K562 (cell line): ENCODE measurements around the gene LHB. TPM values are rescaled to one million over a fixed set of nuclear protein-coding genes. Genes with fewer than 3 reads are reported as not detected.
A peak's percentile ranks its signal among the peaks of the same experiment; 100 is the strongest.

Experiments used
- ATAC-seq: fragments of 200-7000 bp; cut with Tn5 transposase; 3 replicates; pipeline ENCODE4 v1.9.1; 2020; ENCODE audit warnings: moderate library complexity
- BruUV-seq: library from RNA; stranded (reverse); fragments of 400-500 nt; replicated peaks from 2 replicates; lab custom pipeline; 2021; lab: Mats Ljungman, UMichigan
- CTCF ChIA-PET: fragments of 300-600 bp; formaldehyde crosslinking; extraction: SDS; loops from one replicate; lab custom pipeline; 2021; ENCODE audit warnings: low intra/inter-chr PET ratio; lab: Yijun Ruan, JAX
- POLR2A ChIA-PET: fragments of 300-600, 350-650 bp; sonication (Branson Sonifier 250); formaldehyde crosslinking; extraction: SDS; loops from one replicate; lab custom pipeline; 2021; ENCODE audit warnings: antibody characterized with exemption, inconsistent platforms; lab: Yijun Ruan, JAX
- DNase-seq, 4 experiments: peaks; one replicate each; pipeline versions ENCODE4 v3.0.0 to v3.0.0-alpha.2; 2011 to 2018; ENCODE audit warnings: low spot score in 3 of 4, mixed read lengths in 3 of 4; ENCODE audit errors: extremely low read depth in 1 of 4
- FAIRE-seq: peaks from 2 replicates; lab custom pipeline; 2011; peaks lifted over from hg19 to GRCh38; lab: Jason Lieb, UNC
- H2AFZ ChIP-seq: 2 replicates; pipeline ENCODE4 v1.6.0; 2011; ENCODE audit warnings: low read depth, low read length, control low read depth, inconsistent platforms
- H3K27ac ChIP-seq: fragments of 200-600 bp; 3 replicates; pipeline ENCODE4 v1.8.0; 2011; ENCODE audit warnings: low read depth, mild to moderate bottlenecking, control low read depth, inconsistent platforms, low read length, moderate library complexity, mixed read lengths; ENCODE audit errors: extremely low read depth
- H3K27me3 ChIP-seq, 2 experiments: fragments of 300-600 bp in 1 of 2; 2 replicates in 1 of 2; 3 replicates in 1 of 2; pipeline versions ENCODE4 v1.6.0 to v1.8.0; 2011; ENCODE audit warnings: inconsistent platforms in 2 of 2, low read length in 2 of 2, mild to moderate bottlenecking in 1 of 2, mixed read lengths in 1 of 2, moderate library complexity in 1 of 2; ENCODE audit not compliant: control insufficient read depth in 2 of 2, insufficient read depth in 2 of 2
- H3K36me3 ChIP-seq: fragments of 300-600 bp; 3 replicates; pipeline ENCODE4 v1.8.0; 2011; ENCODE audit warnings: mild to moderate bottlenecking, low read length, inconsistent platforms; ENCODE audit not compliant: control insufficient read depth, insufficient read depth
- H3K4me1 ChIP-seq, 2 experiments: fragments of 200-600 bp in 1 of 2; replicated peaks in 1 of 2; 2 replicates in 1 of 2; 3 replicates in 1 of 2; pipeline versions ENCODE4 v1.5.1 to v1.8.0; 2011; ENCODE audit warnings: inconsistent platforms in 2 of 2, low read length in 2 of 2, mild to moderate bottlenecking in 1 of 2, mixed read lengths in 1 of 2, moderate library complexity in 1 of 2; ENCODE audit not compliant: control insufficient read depth in 2 of 2, insufficient read depth in 2 of 2
- H3K4me2 ChIP-seq: 2 replicates; pipeline ENCODE4 v1.6.1; 2011; ENCODE audit warnings: low read length, control low read depth, inconsistent platforms, mixed read lengths; ENCODE audit not compliant: insufficient read depth
- H3K4me3 ChIP-seq: fragments of 200-600 bp; sonication (generic), shearing (Covaris generic); 2 replicates; pipeline ENCODE4 v1.5.1; 2016; ENCODE audit warnings: control low read depth, inconsistent platforms
- H3K79me2 ChIP-seq: fragments of 200-600 bp; 3 replicates; pipeline ENCODE4 v1.8.0; 2011; ENCODE audit warnings: low read length, inconsistent platforms; ENCODE audit not compliant: control insufficient read depth, insufficient read depth
- H3K9ac ChIP-seq, 2 experiments: 2 replicates each; pipeline versions ENCODE4 v1.6.0 to v1.6.1; 2011; ENCODE audit warnings: low read depth in 2 of 2, low read length in 2 of 2, control low read depth in 1 of 2, inconsistent platforms in 1 of 2, mild to moderate bottlenecking in 1 of 2, mixed read lengths in 1 of 2; ENCODE audit not compliant: insufficient read depth in 1 of 2
- H3K9me1 ChIP-seq: one replicate; pipeline ENCODE4 v1.6.0; 2011; ENCODE audit warnings: inconsistent platforms, mild to moderate bottlenecking, low read length, moderate library complexity; ENCODE audit not compliant: control insufficient read depth, insufficient read depth
- H3K9me3 ChIP-seq: replicated peaks from 2 replicates; pipeline ENCODE4 v1.5.1; 2011; ENCODE audit warnings: low read depth, low read length, inconsistent platforms; ENCODE audit not compliant: control insufficient read depth, insufficient read depth
- H4K20me1 ChIP-seq: replicated peaks from 2 replicates; pipeline ENCODE4 v1.6.1; 2011; ENCODE audit warnings: low read length, inconsistent platforms, mixed read lengths; ENCODE audit not compliant: control insufficient read depth, insufficient read depth
- CSDE1 ChIP-seq, 2 experiments: fragments of 450-650 bp; IDR thresholded peaks; 2 replicates each; pipeline ENCODE4 v1.6.1; 2016; ENCODE audit warnings: mild to moderate bottlenecking in 1 of 2
- E2F6 ChIP-seq, 2 experiments: IDR thresholded peaks; 2 replicates each; pipeline ENCODE4 v1.6.1; 2011; ENCODE audit warnings: borderline replicate concordance in 1 of 2, control low read depth in 1 of 2, low read depth in 1 of 2, low read length in 1 of 2, mild to moderate bottlenecking in 1 of 2, mixed read lengths in 1 of 2, moderate library complexity in 1 of 2; ENCODE audit not compliant: insufficient read depth in 1 of 2, insufficient read length in 1 of 2, poor library complexity in 1 of 2, severe bottlenecking in 1 of 2; ENCODE audit errors: extremely low read depth in 1 of 2
- FOXM1 ChIP-seq, 2 experiments: fragments of 450-650 bp in 1 of 2; sonication (generic) in 1 of 2; formaldehyde crosslinking in 1 of 2; IDR thresholded peaks; 2 replicates each; pipeline versions ENCODE4 v1.6.1 to v1.9.0; 2017 to 2022; ENCODE audit warnings: low read depth in 2 of 2, mild to moderate bottlenecking in 2 of 2, missing genetic modification reagents in 1 of 2, moderate library complexity in 1 of 2
- HDGF ChIP-seq: fragments of 450-650 bp; IDR thresholded peaks from 2 replicates; pipeline ENCODE4 v1.6.1; 2016
- IFI16 ChIP-seq: fragments of 250-450 bp; sonication (Bioruptor Pico); IDR thresholded peaks from 2 replicates; pipeline ENCODE4 v2.1.2; 2022; ENCODE audit warnings: mild to moderate bottlenecking, inconsistent platforms
- MAFG ChIP-seq: fragments of 450-650 bp; conservative IDR thresholded peaks from 2 replicates; pipeline ENCODE4 v1.6.1; 2016; ENCODE audit warnings: missing genetic modification characterization, missing compliant biosample characterization
- NFXL1 ChIP-seq: fragments of 450-650 bp; formaldehyde crosslinking; IDR thresholded peaks from 2 replicates; pipeline ENCODE4 v1.4.0; 2021; ENCODE audit warnings: mild to moderate bottlenecking
- SP2 ChIP-seq: IDR thresholded peaks from 2 replicates; pipeline ENCODE4 v1.6.1; 2011; ENCODE audit warnings: mild to moderate bottlenecking, low read depth, low read length, moderate library complexity; ENCODE audit not compliant: poor library complexity, severe bottlenecking; ENCODE audit errors: extremely low read depth
- SRSF7 ChIP-seq: fragments of 200-400 bp; formaldehyde crosslinking; optimal IDR thresholded peaks from 2 replicates; pipeline ENCODE3; 2017; ENCODE audit warnings: mild to moderate bottlenecking, low read depth, low read length
- ZFPM2 ChIP-seq: fragments of 250-450 bp; sonication (Bioruptor Pico); IDR thresholded peaks from 2 replicates; pipeline ENCODE4 v1.5.1; 2022; ENCODE audit warnings: mild to moderate bottlenecking
- ZNF175 ChIP-seq: fragments of 200-800 bp; sonication (Bioruptor generic); IDR thresholded peaks from 2 replicates; pipeline ENCODE4 v1.6.1; 2016; ENCODE audit warnings: low read depth, mild to moderate bottlenecking, missing genetic modification characterization, missing compliant biosample characterization
- ZSCAN32 ChIP-seq: fragments of 450-650 bp; formaldehyde crosslinking; IDR thresholded peaks from 2 replicates; pipeline ENCODE4 v1.4.0; 2020; ENCODE audit warnings: mild to moderate bottlenecking, moderate library complexity
- WGBS: fragments of 100-300 bp; shearing (Covaris generic); methylation state at CpG from one replicate; pipeline ENCODE4 v1.1.6; 2016; ENCODE audit warnings: low coverage, mixed read lengths; ENCODE audit not compliant: insufficient coverage; ENCODE audit errors: missing lambda C conversion rate; 5-methylcytosine and 5-hydroxymethylcytosine counted together
- in situ Hi-C: fragments of 300-500 bp; cut with MboI; formaldehyde crosslinking; loops from 4 replicates; pipeline ENCODE4 v1.15.0; 2018; ENCODE audit warnings: inconsistent platforms, mixed read lengths
- intact Hi-C: fragments of 100-400 bp; cut with micrococcal nuclease; formaldehyde crosslinking; loops from 2 replicates; pipeline ENCODE4 v1.14.2; 2022
- polyA plus RNA-seq, 8 experiments: library from polyadenylated mRNA; depleted of rRNA in 4 of 8; stranded (reverse) in 5 of 8; unstranded in 3 of 8; fragments of >200 nt; fragmentation: Nextera tagmentation in 2 of 8; fragmentation: Illumina TruSeq in 1 of 8; extraction: Ambion mirVana in 2 of 8; extraction: Trizol in 1 of 8; gene quantifications; 2 replicates each; pipeline versions ENCODE4 v1.2.1 to v1.2.3, GENCODE V29; 2011 to 2014; ENCODE audit warnings: inconsistent platforms in 1 of 8, missing spikeins in 1 of 8
- total RNA-seq, 7 experiments: library from RNA; depleted of rRNA in 6 of 7; stranded (reverse); fragments of >200 nt in 6 of 7; fragmentation: Illumina TruSeq in 2 of 7; extraction: Trizol in 2 of 7; gene quantifications; 2 replicates each; pipeline versions ENCODE4 v1.2.1 to v1.2.3, GENCODE V29; 2011 to 2021; ENCODE audit warnings: low replicate concordance in 1 of 7

LHB gene
- total and polyA plus RNA-seq, 9 of the 15 experiments (the other 6 are each of a cell fraction or from before 2014, with no cell fraction given) = 0.54 TPM; not detected in 8

GRCh38 chr19:48991011-48991609 lies 25.8 kb downstream of the LHB start:
- no peak overlapping the region for H3K4me3 ChIP-seq
- no peaks in the 10 kb centered on the region for H3K9me3 ChIP-seq
- H3K27me3 ChIP-seq = no peaks in the 10 kb centered on the region
- no TSS peak for BruUV-seq
- POLR2A ChIA-PET = interaction anchor here (1.5 to 3.0 kb wide), 2 partner anchors 25 to 119 kb away, joined by 4 to 42 read pairs; partner anchors contain the start of genes FTL and PPP1R15A
- DNase-seq = no peak
- peaks cover 47% of the 10 kb centered on the region for H3K36me3 ChIP-seq
- no peaks in the 10 kb centered on the region for H3K9me1 ChIP-seq
- FAIRE-seq = no peak
- ATAC-seq = no peak
- peak overlapping the region in 1 of 2 experiments; percentile 84; a peak in 3 of 4 replicates for H3K9ac ChIP-seq
- intact Hi-C loops (loop anchor here (10.0 kb wide), 2 partner anchors 164 to 234 kb away; partner anchors contain the start of genes HRC and TRPM4), in situ Hi-C loops (no loop called here)
- H2AFZ ChIP-seq = no peak overlapping the region
- CTCF ChIA-PET = no interaction called here
- H3K79me2 ChIP-seq = peaks cover 54% of the 10 kb centered on the region
- H3K4me1 ChIP-seq = peaks cover 5 to 35% of the 10 kb centered on the region in 2 experiments; a peak in 4 of 5 replicates
- no peak overlapping the region; the same call in 2 of the 3 replicates for H3K27ac ChIP-seq
- no peak overlapping the region for H3K4me2 ChIP-seq
- no peaks in the 10 kb centered on the region for H4K20me1 ChIP-seq
- 94% methylated on average over 15 of the region's 22 CpGs for WGBS
- TF ChIP-seq SRSF7 = no peak
- TF ChIP-seq IFI16 = no peak
- TF ChIP-seq ZSCAN32 (CRISPR knock-in tag) = no peak
- no peak for TF ChIP-seq ZFPM2
- no peak for TF ChIP-seq HDGF
- TF ChIP-seq CSDE1 (IDR thresholded peaks at IDR 0.05) = no peak
- no peak for TF ChIP-seq NFXL1 (CRISPR knock-in tag)
- no peak for TF ChIP-seq ZNF175
- no peak for TF ChIP-seq SP2
- TF ChIP-seq MAFG (tag) = no peak
- TF ChIP-seq FOXM1 (IDR thresholded peaks at IDR 0.05; ENCODE audit: low read depth) = no peak
- TF ChIP-seq FOXM1 (CRISPR knock-in tag; IDR thresholded peaks at IDR 0.05; ENCODE audit: low read depth) = no peak
- no peak for TF ChIP-seq E2F6 (IDR thresholded peaks at IDR 0.05; ENCODE audit: borderline replicate concordance in 1 of 2, extremely low read depth in 1 of 2, insufficient read depth in 1 of 2, insufficient read length in 1 of 2, low read depth in 1 of 2, low read length in 1 of 2, poor library complexity in 1 of 2, severe bottlenecking in 1 of 2)
